Suprapubic skin (tissue), 4 donors: ENCODE measurements around the gene PHETA1. TPM values are rescaled to one million over a fixed set of nuclear protein-coding genes. Genes with fewer than 3 reads are reported as not detected.

Experiments used
- DNase-seq, 2 donors: peaks; one replicate each; pipeline ENCODE4 v3.0.0-alpha.2; 2019; ENCODE audit warnings: low spot score in 2 of 2
- H3K27ac ChIP-seq: fragments of 200-600 bp; sonication (generic); one replicate; pipeline ENCODE4 v1.5.1; 2019
- H3K27me3 ChIP-seq: fragments of 200-600 bp; sonication (generic); one replicate; pipeline ENCODE4 v1.5.1; 2019
- H3K36me3 ChIP-seq: fragments of 200-600 bp; sonication (generic); one replicate; pipeline ENCODE4 v1.5.1; 2019
- H3K4me1 ChIP-seq: fragments of 200-600 bp; sonication (generic); one replicate; pipeline ENCODE4 v1.5.1; 2019
- H3K4me3 ChIP-seq: fragments of 200-600 bp; sonication (generic); one replicate; pipeline ENCODE4 v1.5.1; 2019; ENCODE audit warnings: mild to moderate bottlenecking
- H3K9me3 ChIP-seq: fragments of 200-600 bp; sonication (generic); one replicate; pipeline ENCODE4 v1.5.1; 2019
- EP300 ChIP-seq: sonication (generic); formaldehyde crosslinking; IDR thresholded peaks from one replicate; pipeline ENCODE4 v1.6.1; 2017; ENCODE audit warnings: antibody characterized with exemption
- POLR2A ChIP-seq, 2 donors: fragments of 450-650 bp; IDR thresholded peaks; one replicate each; pipeline ENCODE4 v1.6.1; 2017; ENCODE audit warnings: antibody characterized with exemption in 2 of 2, mild to moderate bottlenecking in 2 of 2, moderate library complexity in 2 of 2
- POLR2AphosphoS5 ChIP-seq, 3 donors: sonication (generic); formaldehyde crosslinking; IDR thresholded peaks; one replicate each; pipeline ENCODE4 v1.6.1; 2017; ENCODE audit warnings: antibody characterized with exemption in 3 of 3
- WGBS: methylation state at CpG from one replicate; pipeline ENCODE4 v1.1.5; 2018; 5-methylcytosine and 5-hydroxymethylcytosine counted together
- total RNA-seq, 4 donors: library from RNA; depleted of rRNA; stranded (reverse); fragments of >200 nt; gene quantifications; one replicate each; pipeline ENCODE4 v1.1.0, GENCODE V29; 2016
- TF ChIP-seq, protein P1 (sequence below), 2 donors: fragments of 200-600 bp in 1 of 2; fragments of 450-650 bp in 1 of 2; sonication (generic) in 1 of 2; IDR thresholded peaks; one replicate each; pipeline ENCODE4 v1.5.1; 2016 to 2019; ENCODE audit warnings: antibody characterized with exemption in 2 of 2, mild to moderate bottlenecking in 1 of 2, moderate library complexity in 1 of 2

Gene PHETA1
- total RNA-seq, 4 donors from 2014 or later, result 15.9 to 25.7 (median 23.2) TPM

DNA sequence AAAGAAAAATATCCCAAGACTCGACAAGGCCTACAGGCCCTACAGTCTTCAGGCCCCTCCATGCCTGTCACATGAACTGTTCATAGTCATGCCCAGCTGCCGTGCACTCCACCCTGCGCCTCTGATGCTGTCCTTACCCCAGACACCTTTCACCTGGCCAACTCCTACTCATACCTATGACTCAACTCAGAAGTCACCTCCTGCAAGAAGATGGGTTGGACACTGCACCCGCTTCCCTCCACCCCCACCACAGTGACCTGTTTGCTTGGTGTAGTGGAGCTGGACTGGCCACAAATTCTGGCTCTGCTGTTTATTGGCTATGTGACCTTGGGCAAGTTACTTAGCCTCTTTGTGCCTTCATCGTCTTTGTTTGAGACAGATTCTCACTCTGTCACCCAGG is 56.2 kb downstream of the PHETA1 start:
- no peaks in the 10 kb centered on the region for H3K4me1 ChIP-seq
- H3K36me3 ChIP-seq, result no peaks in the 10 kb centered on the region
- no peak for DNase-seq
- H3K27me3 ChIP-seq, result peaks cover 14% of the 10 kb centered on the region
- no peak overlapping the region for H3K27ac ChIP-seq
- no peak overlapping the region for H3K4me3 ChIP-seq
- no peaks in the 10 kb centered on the region for H3K9me3 ChIP-seq
- 63% methylated on average over 5 of the region's 5 CpGs for WGBS
- TF ChIP-seq, protein P1, sequence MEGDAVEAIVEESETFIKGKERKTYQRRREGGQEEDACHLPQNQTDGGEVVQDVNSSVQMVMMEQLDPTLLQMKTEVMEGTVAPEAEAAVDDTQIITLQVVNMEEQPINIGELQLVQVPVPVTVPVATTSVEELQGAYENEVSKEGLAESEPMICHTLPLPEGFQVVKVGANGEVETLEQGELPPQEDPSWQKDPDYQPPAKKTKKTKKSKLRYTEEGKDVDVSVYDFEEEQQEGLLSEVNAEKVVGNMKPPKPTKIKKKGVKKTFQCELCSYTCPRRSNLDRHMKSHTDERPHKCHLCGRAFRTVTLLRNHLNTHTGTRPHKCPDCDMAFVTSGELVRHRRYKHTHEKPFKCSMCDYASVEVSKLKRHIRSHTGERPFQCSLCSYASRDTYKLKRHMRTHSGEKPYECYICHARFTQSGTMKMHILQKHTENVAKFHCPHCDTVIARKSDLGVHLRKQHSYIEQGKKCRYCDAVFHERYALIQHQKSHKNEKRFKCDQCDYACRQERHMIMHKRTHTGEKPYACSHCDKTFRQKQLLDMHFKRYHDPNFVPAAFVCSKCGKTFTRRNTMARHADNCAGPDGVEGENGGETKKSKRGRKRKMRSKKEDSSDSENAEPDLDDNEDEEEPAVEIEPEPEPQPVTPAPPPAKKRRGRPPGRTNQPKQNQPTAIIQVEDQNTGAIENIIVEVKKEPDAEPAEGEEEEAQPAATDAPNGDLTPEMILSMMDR (IDR thresholded peaks at IDR 0.05), result no peak
- TF ChIP-seq EP300 (no peak), POLR2AphosphoS5 (IDR thresholded peaks at IDR 0.05) (no peak), POLR2A (IDR thresholded peaks at IDR 0.05) (no peak)

DNA sequence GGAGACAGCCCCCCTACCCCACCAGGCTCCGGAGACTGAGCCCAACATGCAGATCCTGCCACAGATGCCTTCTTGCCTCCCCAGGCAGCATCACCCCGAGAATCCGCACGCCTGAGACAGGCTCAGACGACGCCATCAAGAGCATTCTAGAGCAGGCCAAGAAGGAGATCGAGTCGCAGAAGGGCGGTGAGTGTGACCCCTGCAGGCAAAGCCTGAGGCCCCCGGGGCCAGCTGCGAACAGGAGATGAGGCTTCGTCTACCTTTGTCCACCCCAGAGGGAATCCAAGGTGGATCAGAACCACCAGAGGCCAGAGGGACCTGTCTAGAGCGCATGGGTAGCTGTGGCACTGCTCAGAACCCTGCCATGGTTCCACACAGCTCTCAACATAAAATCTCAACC is 56.9 kb downstream of the PHETA1 start:
- WGBS, result 85% methylated on average over 13 of the region's 13 CpGs
- H3K9me3 ChIP-seq, result no peaks in the 10 kb centered on the region

DNA sequence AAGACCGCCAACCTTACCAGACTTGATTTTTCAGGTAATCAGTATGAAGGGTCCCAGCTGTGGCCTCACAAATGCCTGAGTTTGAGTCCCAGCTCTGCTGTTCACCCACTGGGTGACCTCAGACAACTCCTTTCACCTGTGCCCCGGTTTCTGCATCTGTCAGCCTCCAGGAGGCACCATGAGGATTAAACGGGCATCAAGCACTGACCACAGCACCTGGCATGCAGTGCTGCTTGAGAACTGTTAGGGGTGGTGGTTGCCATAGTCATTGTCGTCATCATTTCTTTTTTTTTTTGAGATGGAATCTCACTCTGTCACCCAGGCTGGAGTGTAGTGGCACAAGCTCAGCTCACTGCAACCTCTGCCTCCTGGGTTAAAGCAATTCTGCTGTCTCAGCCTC is 57.9 kb downstream of the PHETA1 start:
- no peak for TF ChIP-seq POLR2A (IDR thresholded peaks at IDR 0.05)
- TF ChIP-seq POLR2AphosphoS5 (IDR thresholded peaks at IDR 0.05), result no peak
- TF ChIP-seq, protein P1 (IDR thresholded peaks at IDR 0.05), result no peak
- TF ChIP-seq EP300, result no peak
- no peak for DNase-seq
- H3K4me1 ChIP-seq, result no peaks in the 10 kb centered on the region
- no peak overlapping the region for H3K27ac ChIP-seq
- H3K4me3 ChIP-seq, result no peak overlapping the region
- H3K36me3 ChIP-seq, result no peaks in the 10 kb centered on the region
- WGBS, result 55% methylated on average over 3 of the region's 4 CpGs
- H3K27me3 ChIP-seq, result peaks cover 14% of the 10 kb centered on the region
- no peaks in the 10 kb centered on the region for H3K9me3 ChIP-seq

More for the DNA sequence above, 56.9 kb downstream of the PHETA1 start:
- H3K36me3 ChIP-seq, result no peaks in the 10 kb centered on the region
- no peak overlapping the region for H3K4me3 ChIP-seq
- no peak overlapping the region for H3K27ac ChIP-seq
- no peak for TF ChIP-seq EP300
- TF ChIP-seq, protein P1 (IDR thresholded peaks at IDR 0.05), result no peak
- no peak for TF ChIP-seq POLR2AphosphoS5 (IDR thresholded peaks at IDR 0.05)
- no peak for TF ChIP-seq POLR2A (IDR thresholded peaks at IDR 0.05)
- peaks cover 14% of the 10 kb centered on the region for H3K27me3 ChIP-seq
- H3K4me1 ChIP-seq, result no peaks in the 10 kb centered on the region
- no peak for DNase-seq

Other genes starting within 250 kb of the PHETA1 start
- gene SH2B3, start 36.8 kb upstream of the PHETA1 start, total RNA-seq, result 1 to 10 TPM; 3.4 to 7.1 (median 4.2) TPM
- 10 to 100 TPM; 23.3 to 62.8 (median 35.8) TPM for gene ATXN2, start 230.2 kb upstream of the PHETA1 start, total RNA-seq